A673 (cell line): ENCODE results near the gene SPEG. TPM values are rescaled to one million over a fixed set of nuclear protein-coding genes. Genes with fewer than 3 reads are reported as not detected.

Source experiments
- BruUV-seq: library from RNA; stranded (reverse); fragments of 400-500 nt; replicated peaks from 2 replicates; lab custom pipeline; 2021; lab: Mats Ljungman, UMichigan
- CTCF ChIA-PET: fragments of 300-600 bp; sonication (Branson Sonifier 250); formaldehyde crosslinking; loops from one replicate; lab custom pipeline; 2022; ENCODE audit warnings: antibody characterized with exemption; lab: Charles Lee
- POLR2A ChIA-PET: fragments of 300-600 bp; sonication (Branson Sonifier 250); formaldehyde crosslinking; loops from one replicate; lab custom pipeline; 2022; ENCODE audit warnings: antibody characterized with exemption; ENCODE audit not compliant: low non-redundant PET; lab: Charles Lee
- DNase-seq: peaks from one replicate; pipeline ENCODE4 v3.0.0-alpha.2; 2015; ENCODE audit warnings: low spot score
- H3K27ac ChIP-seq: fragments of 200-600 bp; sonication (generic); 2 replicates; pipeline ENCODE4 v1.5.1; 2016; ENCODE audit warnings: mixed run types, low read depth, mild to moderate bottlenecking, mixed read lengths, antibody characterized with exemption, low read length; ENCODE audit not compliant: poor library complexity, severe bottlenecking
- H3K27me3 ChIP-seq: fragments of 200-600 bp; sonication (generic); replicated peaks from 2 replicates; pipeline ENCODE4 v1.6.1; 2017; ENCODE audit warnings: mixed run types, low read depth, mild to moderate bottlenecking, mixed read lengths, antibody characterized with exemption, low read length; ENCODE audit not compliant: insufficient read depth, poor library complexity
- H3K36me3 ChIP-seq: fragments of 200-600 bp; sonication (generic); 2 replicates; pipeline ENCODE4 v1.6.1; 2016; ENCODE audit warnings: mixed run types, mild to moderate bottlenecking, mixed read lengths, antibody characterized with exemption, low read length; ENCODE audit not compliant: insufficient read depth, poor library complexity, severe bottlenecking
- H3K4me1 ChIP-seq: fragments of 200-600 bp; sonication (generic); 2 replicates; pipeline ENCODE4 v1.6.1; 2017; ENCODE audit warnings: mixed run types, mild to moderate bottlenecking, mixed read lengths, antibody characterized with exemption, low read length; ENCODE audit not compliant: insufficient read depth, poor library complexity, severe bottlenecking
- H3K4me3 ChIP-seq: fragments of 200-600 bp; sonication (generic); 2 replicates; pipeline ENCODE4 v1.5.1; 2016; ENCODE audit warnings: low read depth, mixed run types, mild to moderate bottlenecking, mixed read lengths, low read length; ENCODE audit not compliant: poor library complexity, severe bottlenecking
- H3K9me3 ChIP-seq: fragments of 200-600 bp; sonication (generic); 2 replicates; pipeline ENCODE4 v1.6.1; 2016; ENCODE audit warnings: mixed run types, low read depth, mild to moderate bottlenecking, mixed read lengths, antibody characterized with exemption, low read length; ENCODE audit not compliant: poor library complexity, severe bottlenecking
- EZH2 ChIP-seq: fragments of 200-600 bp; sonication (generic); IDR thresholded peaks from 2 replicates; pipeline ENCODE4 v1.6.1; 2017; ENCODE audit warnings: borderline replicate concordance, low read depth, mild to moderate bottlenecking, mixed read lengths, antibody characterized with exemption, low read length; ENCODE audit not compliant: poor library complexity, severe bottlenecking
- intact Hi-C: fragments of 100-400 bp; cut with micrococcal nuclease; formaldehyde crosslinking; loops from one replicate; pipeline ENCODE4 v1.10.0; 2022; ENCODE audit not compliant: unreplicated experiment
- total RNA-seq: library from RNA; stranded (reverse); gene quantifications from 2 replicates; pipeline ENCODE4 v1.2.3, GENCODE V29; 2021
- TF ChIP-seq, protein P1 (sequence below): fragments of 300-800, 200-600 bp; sonication (generic); conservative IDR thresholded peaks from 2 replicates; pipeline ENCODE4 v1.5.1; 2017; ENCODE audit warnings: low read depth, mild to moderate bottlenecking, antibody characterized with exemption, low read length, moderate library complexity, mixed read lengths

The SPEG gene
- total RNA-seq, 1 experiment from 2014 or later = 8.4 TPM

DNA sequence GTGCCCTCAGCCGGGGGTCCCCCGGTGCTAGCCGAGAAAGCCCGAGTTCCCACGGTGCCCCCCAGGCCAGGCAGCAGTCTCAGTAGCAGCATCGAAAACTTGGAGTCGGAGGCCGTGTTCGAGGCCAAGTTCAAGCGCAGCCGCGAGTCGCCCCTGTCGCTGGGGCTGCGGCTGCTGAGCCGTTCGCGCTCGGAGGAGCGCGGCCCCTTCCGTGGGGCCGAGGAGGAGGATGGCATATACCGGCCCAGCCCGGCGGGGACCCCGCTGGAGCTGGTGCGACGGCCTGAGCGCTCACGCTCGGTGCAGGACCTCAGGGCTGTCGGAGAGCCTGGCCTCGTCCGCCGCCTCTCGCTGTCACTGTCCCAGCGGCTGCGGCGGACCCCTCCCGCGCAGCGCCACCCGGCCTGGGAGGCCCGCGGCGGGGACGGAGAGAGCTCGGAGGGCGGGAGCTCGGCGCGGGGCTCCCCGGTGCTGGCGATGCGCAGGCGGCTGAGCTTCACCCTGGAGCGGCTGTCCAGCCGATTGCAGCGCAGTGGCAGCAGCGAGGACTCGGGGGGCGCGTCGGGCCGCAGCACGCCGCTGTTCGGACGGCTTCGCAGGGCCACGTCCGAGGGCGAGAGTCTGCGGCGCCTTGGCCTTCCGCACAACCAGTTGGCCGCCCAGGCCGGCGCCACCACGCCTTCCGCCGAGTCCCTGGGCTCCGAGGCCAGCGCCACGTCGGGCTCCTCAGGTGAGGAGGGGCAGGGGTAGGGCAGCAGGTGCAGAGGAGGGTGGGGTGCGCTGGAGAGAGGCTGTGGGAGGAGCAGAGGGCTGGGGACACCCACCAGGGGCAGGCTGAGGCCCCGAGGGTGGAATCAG lies 49.9 kb downstream of the SPEG start:
- Histone ChIP-seq H3K4me3 (no peak overlapping the region), H3K27ac (no peak overlapping the region)

GRCh38 chr2:219485201-219485580 lies 50.5 kb downstream of the SPEG start:
- no peak for DNase-seq
- no TSS peak for BruUV-seq
- H3K9me3 ChIP-seq = no peaks in the 10 kb centered on the region
- intact Hi-C loops = no loop called here
- H3K36me3 ChIP-seq = no peaks in the 10 kb centered on the region
- TF ChIP-seq, protein P1, sequence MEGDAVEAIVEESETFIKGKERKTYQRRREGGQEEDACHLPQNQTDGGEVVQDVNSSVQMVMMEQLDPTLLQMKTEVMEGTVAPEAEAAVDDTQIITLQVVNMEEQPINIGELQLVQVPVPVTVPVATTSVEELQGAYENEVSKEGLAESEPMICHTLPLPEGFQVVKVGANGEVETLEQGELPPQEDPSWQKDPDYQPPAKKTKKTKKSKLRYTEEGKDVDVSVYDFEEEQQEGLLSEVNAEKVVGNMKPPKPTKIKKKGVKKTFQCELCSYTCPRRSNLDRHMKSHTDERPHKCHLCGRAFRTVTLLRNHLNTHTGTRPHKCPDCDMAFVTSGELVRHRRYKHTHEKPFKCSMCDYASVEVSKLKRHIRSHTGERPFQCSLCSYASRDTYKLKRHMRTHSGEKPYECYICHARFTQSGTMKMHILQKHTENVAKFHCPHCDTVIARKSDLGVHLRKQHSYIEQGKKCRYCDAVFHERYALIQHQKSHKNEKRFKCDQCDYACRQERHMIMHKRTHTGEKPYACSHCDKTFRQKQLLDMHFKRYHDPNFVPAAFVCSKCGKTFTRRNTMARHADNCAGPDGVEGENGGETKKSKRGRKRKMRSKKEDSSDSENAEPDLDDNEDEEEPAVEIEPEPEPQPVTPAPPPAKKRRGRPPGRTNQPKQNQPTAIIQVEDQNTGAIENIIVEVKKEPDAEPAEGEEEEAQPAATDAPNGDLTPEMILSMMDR = no peak
- no peak for TF ChIP-seq EZH2
- peaks cover 5% of the 10 kb centered on the region for H3K4me1 ChIP-seq
- ChIA-PET POLR2A (interaction anchor here (0.6 kb wide), 1 partner anchor 11 kb away, joined by 9 read pairs; a partner anchor contains a TSS), CTCF (no interaction called here)
- no peak overlapping the region for H3K27ac ChIP-seq
- H3K27me3 ChIP-seq = peaks cover 15% of the 10 kb centered on the region
- H3K4me3 ChIP-seq = no peak overlapping the region

More for the DNA sequence above, 49.9 kb downstream of the SPEG start:
- ChIA-PET POLR2A (interaction anchor here (0.6 kb wide), 1 partner anchor 11 kb away, joined by 9 read pairs; a partner anchor contains a TSS), CTCF (interaction anchor here (1.5 kb wide), 1 partner anchor 11 kb away, joined by 6 read pairs; no protein-coding TSS in a partner anchor)
- TF ChIP-seq EZH2 = no peak
- TF ChIP-seq, protein P1 = no peak
- Histone ChIP-seq H3K4me1 (peaks cover 5% of the 10 kb centered on the region), H3K9me3 (no peaks in the 10 kb centered on the region), H3K36me3 (no peaks in the 10 kb centered on the region), H3K27me3 (peaks cover 15% of the 10 kb centered on the region)
- BruUV-seq = no TSS peak
- intact Hi-C loops = no loop called here
- DNase-seq = no peak

- ChIA-PET POLR2A (interaction anchor here (0.6 kb wide), 1 partner anchor 25 kb away, joined by 4 read pairs; no protein-coding TSS in a partner anchor), CTCF (interaction anchor here (1.9 kb wide), 1 partner anchor 9 kb away, joined by 6 read pairs; a partner anchor contains a TSS)
- BruUV-seq = no TSS peak
- no peak for TF ChIP-seq EZH2
- TF ChIP-seq, protein P1 = no peak
- Histone ChIP-seq H3K4me1 (peaks cover 11% of the 10 kb centered on the region), H3K9me3 (no peaks in the 10 kb centered on the region), H3K4me3 (no peak overlapping the region), H3K27ac (no peak overlapping the region), H3K27me3 (peaks cover 15% of the 10 kb centered on the region), H3K36me3 (no peaks in the 10 kb centered on the region)
- DNase-seq = no peak
- intact Hi-C loops = no loop called here
Measured at GRCh38 chr2:219486380-219486959, 51.8 kb downstream of the SPEG start.
